Lower lobe of right lung (tissue), 2 donors: ENCODE results near the gene DCUN1D4. TPM values are rescaled to one million over a fixed set of nuclear protein-coding genes. Genes with fewer than 3 reads are reported as not detected.

Source experiments
- ATAC-seq, 2 donors: fragments of 200-7000 bp; cut with Tn5 transposase; one replicate each; pipeline ENCODE4 v1.9.1; 2020 to 2022; ENCODE audit warnings: mild to moderate bottlenecking in 2 of 2, moderate library complexity in 2 of 2
- DNase-seq: peaks from one replicate; pipeline ENCODE4 v3.0.0-alpha.2; 2020
- H3K27ac ChIP-seq: fragments of 200-600 bp; one replicate; pipeline ENCODE4 v1.8.0; 2022
- H3K27me3 ChIP-seq: fragments of 200-600 bp; one replicate; pipeline ENCODE4 v1.8.0; 2022; ENCODE audit warnings: low read depth
- H3K36me3 ChIP-seq: fragments of 200-600 bp; one replicate; pipeline ENCODE4 v1.8.0; 2022; ENCODE audit warnings: mild to moderate bottlenecking
- H3K4me1 ChIP-seq: fragments of 200-600 bp; one replicate; pipeline ENCODE4 v1.8.0; 2022
- H3K4me3 ChIP-seq: fragments of 200-600 bp; one replicate; pipeline ENCODE4 v1.8.0; 2022; ENCODE audit warnings: mild to moderate bottlenecking
- H3K9me3 ChIP-seq: fragments of 200-600 bp; one replicate; pipeline ENCODE4 v1.8.0; 2022
- CTCF ChIP-seq: fragments of 200-600 bp; IDR thresholded peaks from one replicate; pipeline ENCODE4 v1.8.0; 2022; ENCODE audit warnings: antibody characterized with exemption, mild to moderate bottlenecking
- intact Hi-C: fragments of 100-400 bp; cut with DNase I; formaldehyde crosslinking; loops from one replicate; pipeline ENCODE4 v1.11.0; 2022
- long read RNA-seq: library from polyadenylated mRNA; unstranded; transcript quantifications from one replicate; pipeline ENCODE4 v2.0.0, GENCODE V29; 2021
- total RNA-seq: library from RNA; stranded (reverse); fragmentation: NEBNext Ultra II Directional; extraction: Animal tissue kit (Norgen Biotek cat#: 25700); gene quantifications from one replicate; pipeline ENCODE4 v1.2.1, GENCODE V29; 2021
- donor health status: DM: no; HTN: yes; CAD: no; lungs with severe emphysema.

Gene DCUN1D4
- total RNA-seq: 49.5 TPM
- long read RNA-seq, full-length matches to known transcripts: 13 of 31 reads
- long read RNA-seq, partial matches to known transcripts: 5 of 31 reads
- long read RNA-seq, other reads (novel, unspliced or antisense): 13 of 31 reads

- TF ChIP-seq CTCF: peak; percentile 56
- Histone ChIP-seq H3K9me3 (no peaks in the 10 kb centered on the region), H3K4me3 (peak within 1 kb of the TSS; percentile 84), H3K4me1 (peaks cover 8% of the 10 kb centered on the region), H3K27me3 (no peaks in the 10 kb centered on the region), H3K36me3 (no peaks in the 10 kb centered on the region), H3K27ac (peak within 1 kb of the TSS; percentile 91)
- intact Hi-C loops: no loop called here
- DNase-seq (peak; percentile 100), ATAC-seq (peak; percentile 95 to 97)
Observed at GRCh38 chr4:51842554-51843308, at the start of gene DCUN1D4. TSS of gene DCUN1D4 (plus strand) at chr4:51843153. CDS start at chr4:51843243, 90 bp downstream.

- H3K27ac ChIP-seq: no peak overlapping the region
- H3K36me3 ChIP-seq: no peaks in the 10 kb centered on the region
- H3K4me1 ChIP-seq: no peaks in the 10 kb centered on the region
- peaks cover 20% of the 10 kb centered on the region for H3K9me3 ChIP-seq
- no peak for TF ChIP-seq CTCF
- intact Hi-C loops: no loop called here
- ATAC-seq: no peak
- H3K27me3 ChIP-seq: no peaks in the 10 kb centered on the region
- H3K4me3 ChIP-seq: no peak overlapping the region
- no peak for DNase-seq
Observed at GRCh38 chr4:51820443-51821234, 22.3 kb upstream of the DCUN1D4 start.

- H3K4me3 ChIP-seq: no peak overlapping the region
- no peak for TF ChIP-seq CTCF
- no peaks in the 10 kb centered on the region for H3K27me3 ChIP-seq
- no peaks in the 10 kb centered on the region for H3K36me3 ChIP-seq
- ATAC-seq (no peak), DNase-seq (no peak)
- no peaks in the 10 kb centered on the region for H3K4me1 ChIP-seq
- peaks cover 12% of the 10 kb centered on the region for H3K9me3 ChIP-seq
- intact Hi-C loops: no loop called here
- no peak overlapping the region for H3K27ac ChIP-seq
Observed at GRCh38 chr4:51825341-51825740, 17.6 kb upstream of the DCUN1D4 start.

GRCh38 chr4:51830156-51830720 lies 12.7 kb upstream of the DCUN1D4 start:
- Histone ChIP-seq H3K4me3 (no peak overlapping the region), H3K9me3 (no peaks in the 10 kb centered on the region), H3K27me3 (no peaks in the 10 kb centered on the region), H3K27ac (no peak overlapping the region), H3K4me1 (no peaks in the 10 kb centered on the region), H3K36me3 (no peaks in the 10 kb centered on the region)
- TF ChIP-seq CTCF: no peak
- DNase-seq: no peak
- ATAC-seq: no peak
- intact Hi-C loops: no loop called here

- DNase-seq: peak; percentile 63
- no peaks in the 10 kb centered on the region for H3K27me3 ChIP-seq
- H3K4me1 ChIP-seq: no peaks in the 10 kb centered on the region
- peak; percentile 65 to 77 for ATAC-seq
- H3K27ac ChIP-seq: no peak overlapping the region
- no peaks in the 10 kb centered on the region for H3K9me3 ChIP-seq
- no peaks in the 10 kb centered on the region for H3K36me3 ChIP-seq
- H3K4me3 ChIP-seq: no peak overlapping the region
- peak; percentile 72 for TF ChIP-seq CTCF
- intact Hi-C loops: no loop called here
Observed at GRCh38 chr4:51831133-51831532, 11.8 kb upstream of the DCUN1D4 start.
